ENCODE results near the gene ITPR1. TPM values are rescaled to one million over a fixed set of nuclear protein-coding genes. Genes with fewer than 3 reads are reported as not detected.

ITPR1 gene
- polyA plus RNA-seq, 1 experiment = 1.4 TPM

- DNase-seq (ENCODE audit: low read depth) = no peak
- no peaks in the 10 kb centered on the region for H3K36me3 ChIP-seq (ENCODE audit: control insufficient read depth, insufficient read depth, low read length)
- H3K4me3 ChIP-seq (ENCODE audit: low read depth, low read length) = no peak overlapping the region
- POLR2A ChIA-PET = no interaction called here
- H3K27me3 ChIP-seq (ENCODE audit: control insufficient read depth, insufficient read depth, low read length) = peaks cover 5% of the 10 kb centered on the region
- TF ChIP-seq, protein P1, sequence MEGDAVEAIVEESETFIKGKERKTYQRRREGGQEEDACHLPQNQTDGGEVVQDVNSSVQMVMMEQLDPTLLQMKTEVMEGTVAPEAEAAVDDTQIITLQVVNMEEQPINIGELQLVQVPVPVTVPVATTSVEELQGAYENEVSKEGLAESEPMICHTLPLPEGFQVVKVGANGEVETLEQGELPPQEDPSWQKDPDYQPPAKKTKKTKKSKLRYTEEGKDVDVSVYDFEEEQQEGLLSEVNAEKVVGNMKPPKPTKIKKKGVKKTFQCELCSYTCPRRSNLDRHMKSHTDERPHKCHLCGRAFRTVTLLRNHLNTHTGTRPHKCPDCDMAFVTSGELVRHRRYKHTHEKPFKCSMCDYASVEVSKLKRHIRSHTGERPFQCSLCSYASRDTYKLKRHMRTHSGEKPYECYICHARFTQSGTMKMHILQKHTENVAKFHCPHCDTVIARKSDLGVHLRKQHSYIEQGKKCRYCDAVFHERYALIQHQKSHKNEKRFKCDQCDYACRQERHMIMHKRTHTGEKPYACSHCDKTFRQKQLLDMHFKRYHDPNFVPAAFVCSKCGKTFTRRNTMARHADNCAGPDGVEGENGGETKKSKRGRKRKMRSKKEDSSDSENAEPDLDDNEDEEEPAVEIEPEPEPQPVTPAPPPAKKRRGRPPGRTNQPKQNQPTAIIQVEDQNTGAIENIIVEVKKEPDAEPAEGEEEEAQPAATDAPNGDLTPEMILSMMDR (IDR thresholded peaks at IDR 0.05; ENCODE audit: insufficient read depth, low read depth, low read length) = no peak
- CTCF ChIA-PET = interaction anchor here (1.0 kb wide), 1 partner anchor 170 kb away, joined by 3 read pairs; no protein-coding TSS in a partner anchor
Observed at GRCh38 chr3:4812591-4812990, 319.4 kb downstream of the ITPR1 start.

GRCh38 chr3:4813909-4814304, 320.8 kb downstream of the ITPR1 start:
- Histone ChIP-seq H3K36me3 (ENCODE audit: control insufficient read depth, insufficient read depth, low read length) (no peaks in the 10 kb centered on the region), H3K27me3 (ENCODE audit: control insufficient read depth, insufficient read depth, low read length) (peaks cover 5% of the 10 kb centered on the region; the same call in 1 of the 2 replicates), H3K4me3 (ENCODE audit: low read depth, low read length) (no peak overlapping the region)
- POLR2A ChIA-PET = no interaction called here
- TF ChIP-seq, protein P1 (IDR thresholded peaks at IDR 0.05; ENCODE audit: insufficient read depth, low read depth, low read length) = no peak
- no peak for DNase-seq (ENCODE audit: low read depth)
- CTCF ChIA-PET = interaction anchor here (1.9 kb wide), 1 partner anchor 11 kb away, joined by 5 read pairs; no protein-coding TSS in a partner anchor

DNA sequence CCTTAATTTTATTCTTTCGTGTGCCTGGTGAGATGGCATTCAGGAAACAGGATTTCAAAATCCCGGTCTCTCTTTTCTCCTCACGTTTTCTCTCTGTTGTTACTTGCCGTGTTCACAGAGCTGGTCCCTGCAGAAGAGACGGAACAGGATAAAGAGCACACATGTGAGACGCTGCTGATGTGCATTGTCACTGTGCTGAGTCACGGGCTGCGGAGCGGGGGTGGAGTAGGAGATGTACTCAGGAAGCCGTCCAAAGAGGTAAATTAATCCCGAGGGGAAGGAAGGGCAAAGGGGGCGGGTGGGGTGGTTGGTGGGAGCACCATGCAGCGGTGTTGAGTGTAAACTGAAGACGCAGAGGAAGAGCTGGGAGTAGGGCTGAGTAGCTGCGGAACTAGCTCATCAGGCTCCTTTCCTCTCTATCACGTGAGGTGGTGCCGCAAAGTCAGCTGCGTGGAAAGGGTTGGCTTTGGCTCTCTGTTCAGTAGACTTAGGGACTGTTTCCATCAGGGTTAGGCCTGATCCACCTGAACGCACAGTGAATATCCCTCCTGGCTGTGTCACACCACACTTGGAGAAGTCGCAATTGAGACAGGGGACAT, 321.3 kb downstream of the ITPR1 start:
- ChIA-PET POLR2A (no interaction called here), CTCF (interaction anchor here (1.9 kb wide), 1 partner anchor 11 kb away, joined by 5 read pairs; no protein-coding TSS in a partner anchor)
- Histone ChIP-seq H3K4me3 (ENCODE audit: low read depth, low read length) (no peak overlapping the region), H3K36me3 (ENCODE audit: control insufficient read depth, insufficient read depth, low read length) (no peaks in the 10 kb centered on the region), H3K27me3 (ENCODE audit: control insufficient read depth, insufficient read depth, low read length) (peaks cover 5% of the 10 kb centered on the region; the same call in 1 of the 2 replicates)
- TF ChIP-seq, protein P1 (IDR thresholded peaks at IDR 0.05; ENCODE audit: insufficient read depth, low read depth, low read length) = no peak
- no peak for DNase-seq (ENCODE audit: low read depth)

GRCh38 chr3:4814904-4815574, 321.9 kb downstream of the ITPR1 start:
- ChIA-PET CTCF (interaction anchor here (0.8 to 1.9 kb wide), 4 partner anchors 9 to 13 kb away, joined by 3 to 5 read pairs (median 3); no protein-coding TSS in a partner anchor), POLR2A (no interaction called here)
- no peak for DNase-seq (ENCODE audit: low read depth)
- Histone ChIP-seq H3K27me3 (ENCODE audit: control insufficient read depth, insufficient read depth, low read length) (peaks cover 4% of the 10 kb centered on the region; the same call in 1 of the 2 replicates), H3K4me3 (ENCODE audit: low read depth, low read length) (no peak overlapping the region), H3K36me3 (ENCODE audit: control insufficient read depth, insufficient read depth, low read length) (no peaks in the 10 kb centered on the region)
- TF ChIP-seq, protein P1 (IDR thresholded peaks at IDR 0.05; ENCODE audit: insufficient read depth, low read depth, low read length) = no peak

GRCh38 chr3:4816306-4816705, 323.2 kb downstream of the ITPR1 start:
- no peak for DNase-seq (ENCODE audit: low read depth)
- CTCF ChIA-PET = no interaction called here
- POLR2A ChIA-PET = no interaction called here
- TF ChIP-seq, protein P1 (IDR thresholded peaks at IDR 0.05; ENCODE audit: insufficient read depth, low read depth, low read length) = no peak
- Histone ChIP-seq H3K27me3 (ENCODE audit: control insufficient read depth, insufficient read depth, low read length) (no peaks in the 10 kb centered on the region; the same call in 1 of the 2 replicates), H3K36me3 (ENCODE audit: control insufficient read depth, insufficient read depth, low read length) (no peaks in the 10 kb centered on the region), H3K4me3 (ENCODE audit: low read depth, low read length) (no peak overlapping the region)
